Measurements from ENCODE around the gene ASTN1. TPM values are rescaled to one million over a fixed set of nuclear protein-coding genes. Genes with fewer than 3 reads are reported as not detected.

ASTN1 gene
- total RNA-seq, 1 donor from 2014 or later, result 7.7 TPM

GRCh38 chr1:176926330-176927086 is 238.0 kb downstream of the ASTN1 start:
- H3K9me3 Mint-ChIP-seq (ENCODE audit: unreplicated experiment), result no peaks in the 10 kb centered on the region
- no peak overlapping the region for H3K27ac Mint-ChIP-seq (ENCODE audit: unreplicated experiment)
- H3K27me3 Mint-ChIP-seq (ENCODE audit: unreplicated experiment), result peaks cover 1% of the 10 kb centered on the region
- peaks cover 6% of the 10 kb centered on the region for H3K36me3 Mint-ChIP-seq (ENCODE audit: unreplicated experiment)
- no peak for DNase-seq
- TF ChIP-seq CTCF (IDR thresholded peaks at IDR 0.05; ENCODE audit: partially characterized antibody, unreplicated experiment), result no peak
- H3K4me1 Mint-ChIP-seq (ENCODE audit: low read depth, unreplicated experiment), result no peaks in the 10 kb centered on the region
- H3K4me3 Mint-ChIP-seq (ENCODE audit: unreplicated experiment), result no peak overlapping the region

GRCh38 chr1:176925223-176925622 is 239.3 kb downstream of the ASTN1 start:
- DNase-seq, result no peak
- H3K9me3 Mint-ChIP-seq (ENCODE audit: unreplicated experiment), result no peaks in the 10 kb centered on the region
- H3K36me3 Mint-ChIP-seq (ENCODE audit: unreplicated experiment), result no peaks in the 10 kb centered on the region
- H3K27me3 Mint-ChIP-seq (ENCODE audit: unreplicated experiment), result no peaks in the 10 kb centered on the region
- no peak overlapping the region for H3K27ac Mint-ChIP-seq (ENCODE audit: unreplicated experiment)
- no peaks in the 10 kb centered on the region for H3K4me1 Mint-ChIP-seq (ENCODE audit: low read depth, unreplicated experiment)
- no peak overlapping the region for H3K4me3 Mint-ChIP-seq (ENCODE audit: unreplicated experiment)
- no peak for TF ChIP-seq CTCF (IDR thresholded peaks at IDR 0.05; ENCODE audit: partially characterized antibody, unreplicated experiment)

DNA sequence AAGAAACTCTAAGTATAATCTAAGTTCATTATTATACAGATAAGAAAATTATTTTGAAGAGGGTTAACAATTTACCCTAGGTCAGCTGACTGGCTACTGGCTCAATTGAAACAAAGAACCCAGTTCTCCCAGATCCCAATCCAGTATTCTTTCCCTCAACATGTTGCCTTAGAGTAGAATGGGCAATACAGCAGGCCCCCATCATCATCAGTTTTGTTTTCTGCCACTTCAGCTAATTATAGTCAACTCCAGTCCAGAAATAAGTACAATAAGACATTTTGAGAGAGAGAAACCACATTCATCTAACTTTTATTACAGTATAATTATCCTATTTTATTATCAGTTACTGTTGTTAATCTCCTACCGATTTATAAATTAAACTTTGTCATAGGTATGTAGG is 241.2 kb downstream of the ASTN1 start:
- no peak overlapping the region for H3K4me3 Mint-ChIP-seq (ENCODE audit: unreplicated experiment)
- DNase-seq, result no peak
- H3K4me1 Mint-ChIP-seq (ENCODE audit: low read depth, unreplicated experiment), result no peaks in the 10 kb centered on the region

DNA sequence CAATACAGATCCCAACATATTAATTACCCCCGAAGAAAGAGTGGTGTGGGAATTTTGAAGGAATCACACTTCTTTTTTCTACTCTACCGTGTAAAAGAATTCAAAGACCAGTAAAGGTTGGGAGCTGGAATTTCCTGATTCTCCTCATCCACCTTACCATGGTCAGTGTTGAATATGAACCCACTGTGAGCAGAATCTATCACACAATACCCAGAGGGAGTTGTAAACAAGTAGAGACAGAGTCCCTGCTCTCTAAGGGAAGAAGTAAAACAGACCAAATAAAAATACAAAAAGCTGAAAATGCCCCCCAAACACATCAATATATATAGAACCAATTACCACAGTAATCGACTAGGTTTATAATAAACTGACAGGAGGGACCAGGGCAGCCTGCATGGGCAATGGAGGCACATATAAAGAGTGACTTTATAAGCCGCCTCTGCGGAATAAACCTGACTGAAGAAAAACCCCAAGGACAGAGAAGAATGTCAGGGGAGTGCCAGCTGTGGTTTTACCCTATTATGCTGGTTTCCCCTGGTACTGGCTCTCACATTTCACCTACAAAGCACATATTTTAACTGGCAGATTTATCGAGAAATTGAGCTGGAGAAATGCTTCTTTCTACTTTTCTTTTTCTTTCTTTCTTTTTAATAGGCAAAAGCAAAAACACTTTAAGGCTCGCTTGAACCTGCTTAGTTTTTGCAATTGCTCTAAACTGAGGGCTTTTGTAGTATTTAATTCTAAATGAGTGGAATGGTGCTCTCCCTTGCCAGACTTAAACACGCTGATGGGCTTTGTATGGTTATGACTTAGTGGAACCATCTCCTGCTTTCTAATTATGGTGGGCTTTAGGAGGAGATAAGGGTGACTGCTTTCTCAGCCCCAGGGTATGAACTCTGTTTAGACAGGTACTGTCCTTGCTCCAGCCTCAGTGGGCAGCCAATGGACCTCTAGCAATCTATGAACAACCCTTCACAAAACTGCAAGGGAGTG is 244.8 kb downstream of the ASTN1 start:
- no peak overlapping the region for H3K27ac Mint-ChIP-seq (ENCODE audit: unreplicated experiment)
- no peaks in the 10 kb centered on the region for H3K36me3 Mint-ChIP-seq (ENCODE audit: unreplicated experiment)
- H3K4me3 Mint-ChIP-seq (ENCODE audit: unreplicated experiment), result no peak overlapping the region
- TF ChIP-seq CTCF (IDR thresholded peaks at IDR 0.05; ENCODE audit: partially characterized antibody, unreplicated experiment), result no peak
- no peaks in the 10 kb centered on the region for H3K4me1 Mint-ChIP-seq (ENCODE audit: low read depth, unreplicated experiment)
- no peaks in the 10 kb centered on the region for H3K9me3 Mint-ChIP-seq (ENCODE audit: unreplicated experiment)
- peaks cover 2% of the 10 kb centered on the region for H3K27me3 Mint-ChIP-seq (ENCODE audit: unreplicated experiment)
- DNase-seq, result no peak

More for the DNA sequence above, 241.2 kb downstream of the ASTN1 start:
- no peak for TF ChIP-seq CTCF (IDR thresholded peaks at IDR 0.05; ENCODE audit: partially characterized antibody, unreplicated experiment)
- no peaks in the 10 kb centered on the region for H3K9me3 Mint-ChIP-seq (ENCODE audit: unreplicated experiment)
- H3K27ac Mint-ChIP-seq (ENCODE audit: unreplicated experiment), result no peak overlapping the region
- H3K36me3 Mint-ChIP-seq (ENCODE audit: unreplicated experiment), result no peaks in the 10 kb centered on the region
- H3K27me3 Mint-ChIP-seq (ENCODE audit: unreplicated experiment), result no peaks in the 10 kb centered on the region

Measured in glutamatergic neuron (in vitro differentiated cells).